ENCODE measurements around the gene GOLM1. TPM values are rescaled to one million over a fixed set of nuclear protein-coding genes. Genes with fewer than 3 reads are reported as not detected.
A peak's percentile ranks its signal among the peaks of the same experiment; 100 is the strongest.

GOLM1 gene
- polyA plus RNA-seq, 1 donor, result 124 TPM

DNA sequence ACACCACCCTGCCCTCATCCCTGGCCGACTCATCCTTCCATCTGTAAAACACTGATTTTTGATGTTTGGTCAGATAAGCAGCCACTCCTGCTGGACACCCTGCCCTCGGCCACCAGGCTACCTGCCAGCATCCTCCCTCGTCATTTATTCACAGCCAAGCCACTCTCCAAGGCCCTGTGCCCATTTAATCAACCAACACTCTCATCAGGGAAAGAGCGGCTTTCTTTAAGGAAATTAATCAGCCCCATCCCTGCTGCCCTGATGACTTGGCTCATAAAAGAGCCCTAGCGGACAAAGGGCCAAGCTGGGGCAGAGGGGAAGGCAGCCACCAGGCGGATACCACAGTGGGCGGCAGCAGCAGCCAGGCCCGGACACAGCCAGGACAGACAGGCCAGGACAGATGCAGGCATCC, 52.4 kb downstream of the GOLM1 start:
- WGBS (ENCODE audit: insufficient coverage, low lambda C conversion rate), result no CpG with 5 or more reads among the region's 8 CpGs

DNA sequence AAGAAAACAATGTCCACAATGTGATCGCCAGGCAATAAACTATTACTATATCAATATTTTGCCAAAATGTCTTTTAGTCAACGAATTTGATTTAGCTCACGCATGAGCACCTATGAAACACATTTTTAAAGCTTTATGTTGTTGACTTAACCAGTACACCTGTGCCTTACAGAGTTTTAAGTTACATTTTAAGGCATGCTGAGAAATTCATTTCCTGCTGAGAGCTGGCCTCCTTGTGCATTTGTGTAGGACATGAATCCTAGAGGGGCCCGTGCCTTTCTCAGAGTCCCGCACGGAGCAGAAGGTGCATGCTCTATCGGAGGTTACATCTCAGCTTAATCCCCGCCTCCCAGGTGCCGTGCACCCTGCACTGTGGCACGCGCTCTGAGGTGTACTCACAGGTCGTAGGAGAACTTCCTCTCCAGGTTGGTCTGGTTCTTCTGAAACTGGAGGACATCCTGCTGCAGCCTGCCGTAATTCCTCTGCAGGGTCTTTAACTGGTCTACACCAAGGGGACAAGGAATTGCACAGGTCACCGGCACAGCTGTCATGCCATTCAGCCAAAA, 53.2 kb downstream of the GOLM1 start:
- peaks cover 12% of the 10 kb centered on the region for H3K36me3 ChIP-seq (ENCODE audit: control insufficient read depth, insufficient read depth, low read length)
- peaks cover 9% of the 10 kb centered on the region for H3K4me1 ChIP-seq (ENCODE audit: control insufficient read depth, insufficient read depth, low read length)
- H3K27me3 ChIP-seq (ENCODE audit: control insufficient read depth, insufficient read depth, low read length), result no peaks in the 10 kb centered on the region
- 96% methylated on average over 8 of the region's 14 CpGs for WGBS (ENCODE audit: insufficient coverage, low lambda C conversion rate)
- no peak overlapping the region for H3K4me3 ChIP-seq (ENCODE audit: low read length)
- no peak overlapping the region for H3K27ac ChIP-seq (ENCODE audit: low read length)
- H3K9me3 ChIP-seq (ENCODE audit: control insufficient read depth, low read depth, low read length), result no peaks in the 10 kb centered on the region
- no peak for DNase-seq

More for the DNA sequence above, 52.4 kb downstream of the GOLM1 start:
- H3K27me3 ChIP-seq (ENCODE audit: control insufficient read depth, insufficient read depth, low read length), result no peaks in the 10 kb centered on the region
- no peak overlapping the region for H3K27ac ChIP-seq (ENCODE audit: low read length)
- no peak overlapping the region for H3K4me3 ChIP-seq (ENCODE audit: low read length)
- no peaks in the 10 kb centered on the region for H3K9me3 ChIP-seq (ENCODE audit: control insufficient read depth, low read depth, low read length)
- peaks cover 5% of the 10 kb centered on the region for H3K4me1 ChIP-seq (ENCODE audit: control insufficient read depth, insufficient read depth, low read length)
- H3K36me3 ChIP-seq (ENCODE audit: control insufficient read depth, insufficient read depth, low read length), result peaks cover 14% of the 10 kb centered on the region
- DNase-seq, result no peak

DNA sequence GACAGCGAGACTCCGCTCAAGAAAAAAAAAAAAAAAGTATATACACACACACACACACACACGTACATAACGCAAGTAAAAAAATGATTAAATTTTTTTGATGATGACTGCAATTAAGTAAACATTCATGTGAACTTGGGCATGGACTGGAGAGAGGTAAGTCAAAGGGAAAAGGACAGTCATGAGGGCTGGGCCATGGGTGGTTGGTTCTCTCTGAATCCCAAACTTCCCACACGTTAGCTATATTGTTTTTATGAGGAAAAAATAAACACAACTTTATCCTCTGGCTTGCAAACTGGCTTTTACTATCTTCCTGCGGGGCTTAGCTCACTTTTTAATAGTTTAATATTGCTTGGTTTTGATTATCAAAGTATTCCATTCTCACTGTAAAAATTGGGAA, 53.7 kb downstream of the GOLM1 start:
- no peak for DNase-seq
- no peak overlapping the region for H3K4me3 ChIP-seq (ENCODE audit: low read length)
- peaks cover 12% of the 10 kb centered on the region for H3K36me3 ChIP-seq (ENCODE audit: control insufficient read depth, insufficient read depth, low read length)
- no peak overlapping the region for H3K27ac ChIP-seq (ENCODE audit: low read length)
- 50% methylated on average over 1 of the region's 6 CpGs for WGBS (ENCODE audit: insufficient coverage, low lambda C conversion rate)
- H3K9me3 ChIP-seq (ENCODE audit: control insufficient read depth, low read depth, low read length), result no peaks in the 10 kb centered on the region
- no peaks in the 10 kb centered on the region for H3K27me3 ChIP-seq (ENCODE audit: control insufficient read depth, insufficient read depth, low read length)
- H3K4me1 ChIP-seq (ENCODE audit: control insufficient read depth, insufficient read depth, low read length), result peaks cover 9% of the 10 kb centered on the region

DNA sequence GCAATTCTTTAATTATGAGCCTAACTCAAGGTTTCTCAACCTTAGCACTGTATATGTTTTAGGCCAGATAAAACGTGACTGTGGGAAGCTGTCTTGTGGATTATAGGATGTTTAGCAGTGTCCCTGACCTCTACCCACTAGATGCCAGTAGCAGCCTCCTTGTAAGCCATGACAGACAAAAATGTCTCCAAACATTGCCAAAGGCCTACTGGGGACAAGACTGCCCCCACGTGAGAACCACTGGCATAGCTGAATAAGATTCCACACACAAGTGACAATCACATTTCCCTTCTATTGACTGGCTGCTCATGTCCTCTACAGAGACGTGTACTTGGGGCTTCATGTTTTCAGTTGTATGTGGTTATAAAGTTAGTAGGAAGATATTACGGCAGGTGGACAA, 55.4 kb downstream of the GOLM1 start:
- peaks cover 9% of the 10 kb centered on the region for H3K4me1 ChIP-seq (ENCODE audit: control insufficient read depth, insufficient read depth, low read length)
- peaks cover 24% of the 10 kb centered on the region for H3K36me3 ChIP-seq (ENCODE audit: control insufficient read depth, insufficient read depth, low read length)
- DNase-seq, result no peak
- H3K27ac ChIP-seq (ENCODE audit: low read length), result no peak overlapping the region
- no peaks in the 10 kb centered on the region for H3K27me3 ChIP-seq (ENCODE audit: control insufficient read depth, insufficient read depth, low read length)
- WGBS (ENCODE audit: insufficient coverage, low lambda C conversion rate), result 100% methylated on average over 1 of the region's 4 CpGs
- no peak overlapping the region for H3K4me3 ChIP-seq (ENCODE audit: low read length)
- H3K9me3 ChIP-seq (ENCODE audit: control insufficient read depth, low read depth, low read length), result no peaks in the 10 kb centered on the region

DNA sequence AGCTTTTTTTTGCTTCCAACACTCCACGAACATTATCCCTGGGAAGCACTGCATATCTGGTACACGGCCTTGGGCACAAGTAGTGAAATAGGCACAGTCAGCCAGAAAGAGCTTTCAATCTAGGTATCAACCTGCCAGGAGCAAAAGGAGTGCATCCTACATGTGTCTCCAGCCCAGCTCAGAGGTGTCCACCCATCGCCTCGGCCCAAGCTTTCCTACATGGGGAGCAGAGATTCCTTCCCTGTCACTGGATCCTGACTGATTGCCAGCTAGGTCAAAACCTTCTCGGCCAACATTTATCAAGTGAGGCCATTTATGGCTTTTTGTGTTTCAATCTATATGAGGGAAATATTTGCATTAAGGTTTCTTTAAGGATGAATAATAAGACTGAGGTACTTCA, 55.8 kb downstream of the GOLM1 start:
- Histone ChIP-seq H3K4me3 (ENCODE audit: low read length) (no peak overlapping the region), H3K36me3 (ENCODE audit: control insufficient read depth, insufficient read depth, low read length) (peaks cover 24% of the 10 kb centered on the region), H3K27me3 (ENCODE audit: control insufficient read depth, insufficient read depth, low read length) (no peaks in the 10 kb centered on the region), H3K27ac (ENCODE audit: low read length) (no peak overlapping the region), H3K9me3 (ENCODE audit: control insufficient read depth, low read depth, low read length) (no peaks in the 10 kb centered on the region), H3K4me1 (ENCODE audit: control insufficient read depth, insufficient read depth, low read length) (peaks cover 9% of the 10 kb centered on the region)
- WGBS (ENCODE audit: insufficient coverage, low lambda C conversion rate), result no CpG with 5 or more reads among the region's 5 CpGs
- DNase-seq, result no peak

DNA sequence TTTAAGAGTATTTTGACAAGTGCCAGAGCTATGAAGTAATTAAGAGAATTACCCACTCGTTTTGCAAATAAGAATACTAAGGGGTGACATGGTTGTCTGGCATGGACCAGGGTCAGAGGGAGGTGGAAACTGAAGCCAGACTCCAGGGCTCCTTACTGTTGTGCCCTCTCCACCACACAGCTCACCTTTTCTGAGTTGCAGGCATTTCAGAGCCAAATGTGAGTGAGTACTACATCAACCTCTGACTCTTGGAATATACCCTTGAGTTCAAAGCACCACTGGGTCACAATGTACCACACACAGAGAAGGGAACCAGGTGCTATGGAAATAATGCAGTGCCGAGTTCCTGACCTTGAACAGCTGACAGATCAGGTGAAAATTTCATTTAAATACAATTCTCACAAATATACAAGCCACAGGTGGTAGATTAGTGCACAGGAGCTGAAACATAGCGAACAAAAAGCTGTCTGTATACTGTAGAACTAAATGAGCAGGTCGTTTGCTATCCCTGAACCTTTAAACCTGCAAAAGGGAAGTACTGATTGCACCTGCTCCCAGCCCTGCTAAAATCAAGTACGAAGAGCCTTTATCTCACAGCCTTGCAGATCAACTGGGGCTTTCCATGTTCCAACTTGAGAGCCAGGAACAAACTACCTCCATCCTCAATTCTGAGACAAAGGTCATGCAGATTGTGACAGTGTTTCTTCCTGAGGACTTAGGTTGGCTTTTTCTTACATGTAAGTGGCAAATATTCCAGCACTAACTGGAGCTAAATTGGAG, 57.0 kb downstream of the GOLM1 start:
- H3K4me3 ChIP-seq (ENCODE audit: low read length), result no peak overlapping the region
- H3K27ac ChIP-seq (ENCODE audit: low read length), result no peak overlapping the region
- peaks cover 9% of the 10 kb centered on the region for H3K4me1 ChIP-seq (ENCODE audit: control insufficient read depth, insufficient read depth, low read length)
- no peaks in the 10 kb centered on the region for H3K27me3 ChIP-seq (ENCODE audit: control insufficient read depth, insufficient read depth, low read length)
- H3K9me3 ChIP-seq (ENCODE audit: control insufficient read depth, low read depth, low read length), result no peaks in the 10 kb centered on the region
- peaks cover 28% of the 10 kb centered on the region for H3K36me3 ChIP-seq (ENCODE audit: control insufficient read depth, insufficient read depth, low read length)
- WGBS (ENCODE audit: insufficient coverage, low lambda C conversion rate), result no CpG with 5 or more reads among the region's 5 CpGs
- peak; percentile 18 to 57 for DNase-seq

DNA sequence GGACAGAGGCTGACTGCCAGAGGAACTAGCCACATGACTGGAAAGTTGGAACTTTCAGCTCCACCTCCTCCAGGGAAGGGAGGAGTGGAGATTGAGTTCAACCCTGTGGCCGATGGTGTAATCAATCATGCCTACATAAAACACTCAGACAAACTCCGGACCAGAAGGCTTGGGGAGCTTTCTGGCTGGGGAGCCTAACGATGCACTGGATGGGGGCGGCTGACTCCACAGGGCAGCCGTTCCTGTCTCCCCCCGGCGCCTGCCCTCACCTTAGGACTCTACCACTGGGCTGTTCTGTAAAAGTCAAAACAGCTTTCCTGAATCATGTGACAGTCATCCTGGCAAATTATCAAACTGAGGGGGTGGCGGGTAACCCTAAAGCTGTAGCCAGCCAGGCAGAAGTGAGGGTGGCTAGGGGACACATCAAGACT, 58.0 kb downstream of the GOLM1 start:
- peak; percentile 23 to 59 for DNase-seq
- H3K4me1 ChIP-seq (ENCODE audit: control insufficient read depth, insufficient read depth, low read length), result peaks cover 9% of the 10 kb centered on the region
- no peak overlapping the region for H3K27ac ChIP-seq (ENCODE audit: low read length)
- H3K9me3 ChIP-seq (ENCODE audit: control insufficient read depth, low read depth, low read length), result no peaks in the 10 kb centered on the region
- H3K27me3 ChIP-seq (ENCODE audit: control insufficient read depth, insufficient read depth, low read length), result no peaks in the 10 kb centered on the region
- peaks cover 27% of the 10 kb centered on the region for H3K36me3 ChIP-seq (ENCODE audit: control insufficient read depth, insufficient read depth, low read length)
- H3K4me3 ChIP-seq (ENCODE audit: low read length), result no peak overlapping the region
- WGBS (ENCODE audit: insufficient coverage, low lambda C conversion rate), result no CpG with 5 or more reads among the region's 8 CpGs

DNA sequence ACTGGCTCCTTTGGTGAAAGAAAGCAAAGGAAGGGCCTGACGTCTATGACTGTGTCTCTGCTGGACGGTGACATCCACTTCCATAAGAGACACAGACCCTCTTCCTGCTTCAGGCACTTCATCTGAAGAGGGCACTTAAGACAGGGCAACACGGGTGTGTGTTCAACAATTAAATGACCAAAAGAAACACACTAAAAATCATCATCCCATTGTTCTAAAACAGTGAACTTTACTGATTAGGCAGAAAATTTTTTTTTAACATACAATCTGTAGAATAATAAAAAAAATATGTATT, 58.5 kb downstream of the GOLM1 start:
- no CpG with 5 or more reads among the region's 3 CpGs for WGBS (ENCODE audit: insufficient coverage, low lambda C conversion rate)
- H3K9me3 ChIP-seq (ENCODE audit: control insufficient read depth, low read depth, low read length), result no peaks in the 10 kb centered on the region
- H3K4me1 ChIP-seq (ENCODE audit: control insufficient read depth, insufficient read depth, low read length), result peaks cover 9% of the 10 kb centered on the region
- no peak overlapping the region for H3K4me3 ChIP-seq (ENCODE audit: low read length)
- peaks cover 31% of the 10 kb centered on the region for H3K36me3 ChIP-seq (ENCODE audit: control insufficient read depth, insufficient read depth, low read length)
- no peak for DNase-seq
- H3K27me3 ChIP-seq (ENCODE audit: control insufficient read depth, insufficient read depth, low read length), result no peaks in the 10 kb centered on the region
- no peak overlapping the region for H3K27ac ChIP-seq (ENCODE audit: low read length)

DNA sequence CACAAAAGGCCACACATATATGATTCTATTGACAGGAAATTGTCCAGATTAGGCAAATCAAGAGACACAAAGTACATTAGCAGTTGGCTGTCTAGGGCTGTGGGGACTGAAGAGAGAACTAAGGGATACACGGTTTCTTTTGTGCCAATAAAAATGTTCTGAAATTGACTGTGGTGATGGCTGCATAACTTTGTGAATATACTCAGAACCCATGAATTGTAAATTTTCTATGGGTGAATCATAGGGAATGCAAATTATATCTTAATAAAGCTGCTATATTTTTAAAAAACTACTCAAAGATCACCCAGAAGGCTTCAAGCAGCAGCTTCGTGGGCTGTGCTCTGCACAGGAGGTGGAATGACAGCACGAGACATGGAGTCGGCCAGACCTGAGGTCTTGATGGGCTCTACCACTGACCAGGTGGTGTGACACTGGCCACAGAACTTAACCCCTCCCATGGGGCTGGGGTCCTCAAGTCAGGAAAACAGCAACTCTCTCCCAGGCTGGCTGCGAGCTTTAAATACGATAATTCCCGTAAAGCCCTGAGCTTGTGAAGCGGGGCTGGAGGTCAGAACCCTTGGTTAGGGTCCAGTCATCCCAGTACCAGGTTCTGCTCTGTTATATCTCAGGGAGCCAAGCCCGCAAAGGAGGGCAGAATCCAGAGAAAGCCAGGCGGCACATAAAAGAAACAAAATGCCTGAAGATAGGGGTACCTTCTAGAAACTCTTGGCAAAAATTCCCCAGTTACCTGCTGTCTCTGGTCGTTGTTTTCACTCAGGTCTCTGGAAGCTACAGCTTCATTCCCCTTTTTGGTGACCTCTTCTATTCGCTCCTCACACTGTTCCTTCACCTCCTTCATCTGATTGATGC, 59.1 kb downstream of the GOLM1 start:
- DNase-seq, result no peak
- H3K27me3 ChIP-seq (ENCODE audit: control insufficient read depth, insufficient read depth, low read length), result no peaks in the 10 kb centered on the region
- no CpG with 5 or more reads among the region's 12 CpGs for WGBS (ENCODE audit: insufficient coverage, low lambda C conversion rate)
- peaks cover 36% of the 10 kb centered on the region for H3K36me3 ChIP-seq (ENCODE audit: control insufficient read depth, insufficient read depth, low read length)
- peaks cover 9% of the 10 kb centered on the region for H3K4me1 ChIP-seq (ENCODE audit: control insufficient read depth, insufficient read depth, low read length)
- no peak overlapping the region for H3K4me3 ChIP-seq (ENCODE audit: low read length)
- H3K27ac ChIP-seq (ENCODE audit: low read length), result no peak overlapping the region
- H3K9me3 ChIP-seq (ENCODE audit: control insufficient read depth, low read depth, low read length), result no peaks in the 10 kb centered on the region

DNA sequence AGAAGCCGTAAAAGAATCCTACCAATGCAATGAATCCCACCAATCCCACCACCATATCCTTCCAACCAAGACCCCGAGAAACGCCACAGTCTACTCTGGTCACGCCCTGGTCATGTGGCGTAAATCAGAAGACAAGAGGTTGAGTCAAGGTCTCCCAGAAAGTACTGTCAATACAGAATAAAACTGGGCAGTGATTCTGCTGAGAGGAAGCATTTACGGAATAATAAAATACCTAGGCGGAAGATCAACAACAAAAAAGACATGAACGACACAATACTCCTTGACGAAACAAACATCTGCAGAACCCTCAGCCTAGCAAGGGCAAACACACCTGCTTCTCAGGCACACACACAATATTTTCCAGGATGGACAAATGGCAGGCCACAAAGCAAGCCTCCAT, 62.8 kb downstream of the GOLM1 start:
- peaks cover 59% of the 10 kb centered on the region for H3K36me3 ChIP-seq (ENCODE audit: control insufficient read depth, insufficient read depth, low read length)
- 100% methylated on average over 3 of the region's 9 CpGs for WGBS (ENCODE audit: insufficient coverage, low lambda C conversion rate)
- H3K27me3 ChIP-seq (ENCODE audit: control insufficient read depth, insufficient read depth, low read length), result no peaks in the 10 kb centered on the region
- H3K4me1 ChIP-seq (ENCODE audit: control insufficient read depth, insufficient read depth, low read length), result peaks cover 3% of the 10 kb centered on the region
- no peak overlapping the region for H3K27ac ChIP-seq (ENCODE audit: low read length)
- no peaks in the 10 kb centered on the region for H3K9me3 ChIP-seq (ENCODE audit: control insufficient read depth, low read depth, low read length)
- H3K4me3 ChIP-seq (ENCODE audit: low read length), result no peak overlapping the region
- DNase-seq, result no peak
